OCI-LY1 (cell line): ENCODE measurements around the gene CATSPER2.
"Not testable (repeated sequence)": the region's sequence is repeated elsewhere in the genome, so short reads cannot be mapped to it uniquely, and the experiment has no call there.

Source experiments
- CTCF ChIP-seq: fragments of 200-600 bp; sonication (generic), shearing (Covaris generic); IDR thresholded peaks from 2 replicates; pipeline ENCODE4 v1.5.1; 2017; ENCODE audit warnings: mild to moderate bottlenecking, antibody characterized with exemption, low read length, moderate library complexity, mixed read lengths
- EZH2 ChIP-seq: fragments of 200-600 bp; sonication (generic), shearing (Covaris generic); IDR thresholded peaks from 2 replicates; pipeline ENCODE4 v1.8.0; 2017; ENCODE audit warnings: borderline replicate concordance, mixed run types, mild to moderate bottlenecking, antibody characterized with exemption, low read length, moderate library complexity, mixed read lengths

GRCh38 chr15:43649430-43649926 lies 834 bp upstream of the CATSPER2 start:
- not testable (repeated sequence) for TF ChIP-seq CTCF, EZH2
